GM12892 (cell line): ENCODE measurements around the gene WDFY2.

Experiments
- POLR2A ChIP-seq: IDR thresholded peaks from 2 replicates; pipeline ENCODE4 v1.6.1; 2011; ENCODE audit warnings: low read depth, low read length, control low read depth
- POLR2AphosphoS5 ChIP-seq: IDR thresholded peaks from 2 replicates; pipeline ENCODE4 v1.6.1; 2011; ENCODE audit warnings: low read depth, low read length, control low read depth

DNA sequence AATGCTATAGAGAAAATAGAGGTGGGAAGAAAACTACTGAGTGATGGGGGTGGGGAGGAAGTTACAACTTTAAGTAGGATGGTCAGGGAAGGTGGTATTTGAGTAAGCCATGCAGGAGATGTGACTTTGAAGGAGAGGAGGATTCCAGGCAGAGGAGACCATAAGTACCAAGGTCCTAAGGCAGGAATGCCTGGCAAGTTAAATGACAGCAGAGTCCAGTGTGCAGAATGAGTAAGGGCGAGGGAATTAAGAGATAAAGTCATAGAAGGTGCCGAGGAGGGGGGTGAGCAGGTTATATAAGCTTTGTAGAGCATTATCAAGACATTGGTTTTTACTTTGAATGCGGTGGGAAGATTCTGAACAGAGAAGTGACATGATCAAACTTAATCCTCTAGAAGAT, 43.2 kb upstream of the WDFY2 start:
- TF ChIP-seq POLR2A (no peak), POLR2AphosphoS5 (no peak)
